ENCODE results near the gene GPR142. TPM values are rescaled to one million over a fixed set of nuclear protein-coding genes. Genes with fewer than 3 reads are reported as not detected.

GPR142 gene
- total RNA-seq, 4 donors from 2014 or later = not detected

DNA sequence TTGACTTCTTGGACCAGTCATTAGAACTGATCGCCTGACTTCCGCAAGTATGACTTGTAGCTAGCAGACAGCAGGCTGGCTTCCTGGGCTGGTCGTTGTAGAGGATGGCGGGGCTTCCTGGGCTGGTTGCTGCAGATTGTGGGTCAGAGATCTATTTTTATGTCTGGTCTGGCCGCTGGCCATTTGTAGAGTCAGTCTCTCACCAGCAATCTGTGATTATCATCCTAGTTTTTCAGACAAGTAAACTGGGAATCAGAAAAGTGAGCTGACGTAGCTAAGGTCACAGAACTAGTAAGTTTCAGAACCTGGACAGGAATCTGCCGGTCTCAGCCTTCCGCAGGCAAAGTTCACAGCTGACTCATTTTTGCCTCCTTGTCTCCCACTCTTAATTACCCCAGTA lies 19.1 kb downstream of the GPR142 start:
- Histone ChIP-seq H3K36me3 (no peaks in the 10 kb centered on the region), H3K9me3 (no peaks in the 10 kb centered on the region), H3K4me1 (peaks cover 12% of the 10 kb centered on the region), H3K27me3 (no peaks in the 10 kb centered on the region), H3K27ac (no peak overlapping the region), H3K4me3 (no peak overlapping the region)
- DNase-seq (ENCODE audit: low spot score in 2 of 2) = no peak
- WGBS = 59% methylated on average over 8 of the region's 8 CpGs
- TF ChIP-seq EP300 (IDR thresholded peaks at IDR 0.05) = no peak
- no peak for TF ChIP-seq POLR2A (IDR thresholded peaks at IDR 0.05)
- TF ChIP-seq, protein P1, sequence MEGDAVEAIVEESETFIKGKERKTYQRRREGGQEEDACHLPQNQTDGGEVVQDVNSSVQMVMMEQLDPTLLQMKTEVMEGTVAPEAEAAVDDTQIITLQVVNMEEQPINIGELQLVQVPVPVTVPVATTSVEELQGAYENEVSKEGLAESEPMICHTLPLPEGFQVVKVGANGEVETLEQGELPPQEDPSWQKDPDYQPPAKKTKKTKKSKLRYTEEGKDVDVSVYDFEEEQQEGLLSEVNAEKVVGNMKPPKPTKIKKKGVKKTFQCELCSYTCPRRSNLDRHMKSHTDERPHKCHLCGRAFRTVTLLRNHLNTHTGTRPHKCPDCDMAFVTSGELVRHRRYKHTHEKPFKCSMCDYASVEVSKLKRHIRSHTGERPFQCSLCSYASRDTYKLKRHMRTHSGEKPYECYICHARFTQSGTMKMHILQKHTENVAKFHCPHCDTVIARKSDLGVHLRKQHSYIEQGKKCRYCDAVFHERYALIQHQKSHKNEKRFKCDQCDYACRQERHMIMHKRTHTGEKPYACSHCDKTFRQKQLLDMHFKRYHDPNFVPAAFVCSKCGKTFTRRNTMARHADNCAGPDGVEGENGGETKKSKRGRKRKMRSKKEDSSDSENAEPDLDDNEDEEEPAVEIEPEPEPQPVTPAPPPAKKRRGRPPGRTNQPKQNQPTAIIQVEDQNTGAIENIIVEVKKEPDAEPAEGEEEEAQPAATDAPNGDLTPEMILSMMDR (IDR thresholded peaks at IDR 0.05) = no peak

DNA sequence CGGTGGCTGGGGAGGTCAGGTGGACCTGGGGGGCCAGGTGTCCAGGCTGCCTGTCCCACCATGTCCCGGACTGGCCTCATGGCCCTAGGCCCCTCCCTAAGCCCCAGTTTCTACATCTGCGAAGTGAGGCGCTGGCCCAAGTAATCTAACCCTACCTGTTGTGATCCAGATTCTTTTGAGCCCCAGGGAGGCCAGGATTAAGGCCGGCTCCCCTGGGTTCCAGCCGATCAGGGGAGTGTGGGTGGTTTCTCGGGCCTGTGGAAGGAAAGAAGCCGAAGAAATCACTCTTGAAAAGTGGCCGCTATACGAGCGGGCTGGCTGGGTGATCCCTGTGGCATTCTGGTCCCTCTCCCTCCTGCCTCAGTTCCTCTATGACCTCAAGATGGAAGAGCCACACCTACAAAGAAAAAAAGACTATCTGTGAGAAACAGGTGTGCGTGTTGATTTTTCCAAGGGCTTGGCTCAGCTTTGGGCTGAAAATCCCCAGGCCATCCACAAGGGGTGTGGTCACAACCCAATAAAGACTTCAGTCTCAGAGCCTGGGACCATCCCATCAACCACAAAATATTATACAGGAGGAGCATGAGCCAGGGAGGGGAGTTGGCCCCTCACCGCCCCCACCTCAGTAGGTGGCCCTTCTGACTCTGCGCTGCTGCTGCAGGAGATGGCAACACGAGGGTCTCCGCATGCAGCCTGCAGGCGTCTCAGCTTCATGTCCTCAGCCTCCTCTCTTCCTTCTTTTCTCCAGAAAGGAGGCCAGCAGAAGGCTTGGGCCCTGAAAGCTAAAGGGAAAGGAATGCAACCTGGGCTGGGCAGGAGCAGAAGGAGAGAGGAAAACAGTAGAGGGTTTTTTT lies 20.3 kb downstream of the GPR142 start:
- H3K9me3 ChIP-seq = no peaks in the 10 kb centered on the region
- peaks cover 10% of the 10 kb centered on the region for H3K4me1 ChIP-seq
- H3K4me3 ChIP-seq = no peak overlapping the region
- TF ChIP-seq, protein P1 (IDR thresholded peaks at IDR 0.05) = no peak
- TF ChIP-seq POLR2AphosphoS5 (IDR thresholded peaks at IDR 0.05) = no peak
- TF ChIP-seq POLR2A (IDR thresholded peaks at IDR 0.05) = no peak
- TF ChIP-seq EP300 (IDR thresholded peaks at IDR 0.05) = no peak
- WGBS = 59% methylated on average over 17 of the region's 17 CpGs
- no peaks in the 10 kb centered on the region for H3K27me3 ChIP-seq
- H3K27ac ChIP-seq = no peak overlapping the region
- no peaks in the 10 kb centered on the region for H3K36me3 ChIP-seq
- no peak for DNase-seq (ENCODE audit: low spot score in 2 of 2)

DNA sequence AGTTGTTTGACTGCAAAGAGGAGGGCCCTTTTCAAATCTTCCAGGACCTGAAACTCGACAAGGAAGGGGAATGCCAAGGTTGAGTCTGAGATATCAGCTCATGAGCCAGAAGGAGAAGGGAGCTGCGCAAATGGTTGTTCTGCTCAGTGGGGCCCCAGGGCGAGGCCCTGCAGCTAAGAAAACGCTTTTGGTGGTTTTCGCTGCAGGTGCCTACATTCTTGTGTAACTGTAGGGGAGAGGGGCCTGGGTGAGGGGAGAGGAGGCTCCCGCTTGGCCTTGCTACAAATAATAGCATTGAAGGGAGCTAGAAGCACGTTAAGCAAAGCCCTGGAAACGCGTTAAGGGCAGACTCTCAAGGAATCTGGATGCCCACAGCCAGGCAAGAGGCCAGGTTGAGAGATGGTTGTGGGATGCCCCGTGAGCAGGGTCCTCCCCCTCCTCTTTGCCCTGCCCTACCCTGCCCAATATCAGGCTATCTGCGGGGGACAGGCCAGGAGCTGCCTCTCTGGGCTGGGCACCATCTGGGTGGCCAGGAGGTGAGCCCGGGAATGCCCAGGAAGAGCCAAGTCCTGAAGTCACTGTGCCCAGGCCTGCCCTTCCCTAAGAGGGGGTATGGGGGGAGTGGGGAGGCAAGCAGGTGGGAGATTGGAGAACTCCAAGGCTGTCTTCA lies 21.9 kb downstream of the GPR142 start:
- Histone ChIP-seq H3K27ac (no peak overlapping the region), H3K27me3 (no peaks in the 10 kb centered on the region), H3K4me3 (no peak overlapping the region), H3K9me3 (no peaks in the 10 kb centered on the region), H3K36me3 (no peaks in the 10 kb centered on the region), H3K4me1 (peaks cover 10% of the 10 kb centered on the region)
- TF ChIP-seq EP300 (IDR thresholded peaks at IDR 0.05) (no peak), POLR2A (IDR thresholded peaks at IDR 0.05) (no peak), POLR2AphosphoS5 (IDR thresholded peaks at IDR 0.05) (no peak)
- TF ChIP-seq, protein P1 (IDR thresholded peaks at IDR 0.05) = no peak
- 53% methylated on average over 11 of the region's 12 CpGs for WGBS
- no peak for DNase-seq (ENCODE audit: low spot score in 2 of 2)

DNA sequence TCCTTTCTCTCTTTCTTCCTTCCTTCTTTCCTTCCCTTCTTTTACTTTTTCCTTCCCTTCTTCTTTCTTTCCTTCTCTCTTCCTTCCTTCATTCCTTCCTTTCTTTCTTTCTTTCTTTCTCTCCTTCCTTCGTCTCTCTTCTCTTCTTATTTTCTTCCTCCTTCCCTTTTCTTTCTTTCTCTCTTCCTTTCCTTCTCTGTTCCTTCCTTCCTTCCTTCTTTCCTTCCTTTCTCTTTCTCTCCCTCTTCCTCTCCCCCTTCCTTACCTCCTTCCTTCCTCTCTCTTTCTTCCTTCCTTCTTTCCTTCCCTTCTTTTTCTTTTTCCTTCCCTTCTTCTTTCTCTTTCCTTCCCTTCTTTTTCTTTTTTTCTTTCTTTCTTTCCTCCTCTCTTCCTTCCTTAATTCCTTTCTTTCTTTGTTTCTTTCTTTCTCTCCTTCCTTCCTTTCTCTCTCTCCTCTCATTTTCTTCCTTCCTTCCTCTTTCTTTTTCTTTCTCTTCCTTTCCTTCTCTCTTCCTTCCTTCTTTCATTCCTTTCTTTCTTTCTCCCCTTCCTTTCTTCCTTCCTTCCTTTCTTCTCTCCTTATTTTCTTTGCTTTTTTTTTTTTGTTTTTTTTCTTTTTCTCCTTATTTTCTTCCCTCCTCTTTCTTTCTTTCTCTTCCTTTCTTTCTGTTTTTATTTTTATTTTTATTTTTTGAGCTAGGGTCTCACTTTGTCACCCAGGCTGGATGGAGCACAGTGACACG lies 22.8 kb downstream of the GPR142 start:
- no peak for DNase-seq (ENCODE audit: low spot score in 2 of 2)
- Histone ChIP-seq H3K36me3 (no peaks in the 10 kb centered on the region), H3K27me3 (no peaks in the 10 kb centered on the region), H3K4me1 (peaks cover 10% of the 10 kb centered on the region), H3K9me3 (no peaks in the 10 kb centered on the region), H3K27ac (no peak overlapping the region), H3K4me3 (no peak overlapping the region)
- WGBS = 72% methylated on average over 2 of the region's 2 CpGs
- TF ChIP-seq POLR2A (IDR thresholded peaks at IDR 0.05) (no peak), EP300 (IDR thresholded peaks at IDR 0.05) (no peak), POLR2AphosphoS5 (IDR thresholded peaks at IDR 0.05) (no peak)
- TF ChIP-seq, protein P1 (IDR thresholded peaks at IDR 0.05) = no peak

Measured in suprapubic skin (tissue), 4 donors.